ENCODE measurements around the gene ABCB8. TPM values are rescaled to one million over a fixed set of nuclear protein-coding genes. Genes with fewer than 3 reads are reported as not detected.

Gene ABCB8
- total RNA-seq, 1 donor from 2014 or later: 57.1 TPM

DNA sequence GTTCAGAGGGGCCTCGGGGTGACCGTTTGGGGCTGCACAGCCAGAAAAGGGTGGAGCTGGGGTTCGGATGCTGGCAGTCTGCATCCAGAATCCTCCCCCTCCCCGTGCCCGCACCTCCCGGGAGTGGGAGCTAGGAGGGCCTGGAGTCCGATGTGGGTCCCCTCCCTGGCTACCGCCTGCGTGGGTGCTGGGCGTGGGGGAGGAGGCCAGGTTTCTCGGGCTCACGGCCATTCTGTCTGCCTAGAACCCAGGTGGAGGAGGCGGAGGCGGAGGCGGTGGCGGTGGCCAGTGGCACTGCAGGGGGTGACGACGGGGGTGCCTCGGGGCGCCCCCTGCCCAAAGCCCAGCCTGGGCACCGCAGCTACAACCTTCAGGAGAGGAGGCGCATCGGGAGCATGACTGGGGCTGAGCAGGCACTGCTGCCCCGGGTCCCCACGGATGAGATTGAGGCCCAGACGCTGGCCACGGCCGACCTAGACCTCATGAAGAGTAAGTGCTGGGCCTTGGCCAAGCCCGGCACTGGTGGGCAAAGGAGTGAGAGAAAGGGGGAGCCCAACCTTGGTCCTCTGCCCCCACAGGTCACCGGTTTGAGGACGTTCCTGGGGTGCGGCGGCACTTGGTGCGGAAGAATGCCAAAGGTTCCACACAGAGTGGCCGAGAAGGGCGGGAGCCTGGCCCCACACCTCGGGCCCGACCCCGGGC lies 38.2 kb downstream of the ABCB8 start:
- TF ChIP-seq, protein P1, sequence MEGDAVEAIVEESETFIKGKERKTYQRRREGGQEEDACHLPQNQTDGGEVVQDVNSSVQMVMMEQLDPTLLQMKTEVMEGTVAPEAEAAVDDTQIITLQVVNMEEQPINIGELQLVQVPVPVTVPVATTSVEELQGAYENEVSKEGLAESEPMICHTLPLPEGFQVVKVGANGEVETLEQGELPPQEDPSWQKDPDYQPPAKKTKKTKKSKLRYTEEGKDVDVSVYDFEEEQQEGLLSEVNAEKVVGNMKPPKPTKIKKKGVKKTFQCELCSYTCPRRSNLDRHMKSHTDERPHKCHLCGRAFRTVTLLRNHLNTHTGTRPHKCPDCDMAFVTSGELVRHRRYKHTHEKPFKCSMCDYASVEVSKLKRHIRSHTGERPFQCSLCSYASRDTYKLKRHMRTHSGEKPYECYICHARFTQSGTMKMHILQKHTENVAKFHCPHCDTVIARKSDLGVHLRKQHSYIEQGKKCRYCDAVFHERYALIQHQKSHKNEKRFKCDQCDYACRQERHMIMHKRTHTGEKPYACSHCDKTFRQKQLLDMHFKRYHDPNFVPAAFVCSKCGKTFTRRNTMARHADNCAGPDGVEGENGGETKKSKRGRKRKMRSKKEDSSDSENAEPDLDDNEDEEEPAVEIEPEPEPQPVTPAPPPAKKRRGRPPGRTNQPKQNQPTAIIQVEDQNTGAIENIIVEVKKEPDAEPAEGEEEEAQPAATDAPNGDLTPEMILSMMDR (IDR thresholded peaks at IDR 0.05; ENCODE audit: partially characterized antibody, unreplicated experiment): no peak
- DNase-seq: no peak
- Mint-ChIP-seq H3K27me3 (ENCODE audit: unreplicated experiment) (peaks cover 6% of the 10 kb centered on the region), H3K9me3 (ENCODE audit: unreplicated experiment) (peaks cover 3% of the 10 kb centered on the region), H3K27ac (ENCODE audit: unreplicated experiment) (no peak overlapping the region), H3K4me1 (ENCODE audit: low read depth, unreplicated experiment) (peaks cover 9% of the 10 kb centered on the region), H3K36me3 (ENCODE audit: unreplicated experiment) (peaks cover 4% of the 10 kb centered on the region), H3K4me3 (ENCODE audit: unreplicated experiment) (no peak overlapping the region)

DNA sequence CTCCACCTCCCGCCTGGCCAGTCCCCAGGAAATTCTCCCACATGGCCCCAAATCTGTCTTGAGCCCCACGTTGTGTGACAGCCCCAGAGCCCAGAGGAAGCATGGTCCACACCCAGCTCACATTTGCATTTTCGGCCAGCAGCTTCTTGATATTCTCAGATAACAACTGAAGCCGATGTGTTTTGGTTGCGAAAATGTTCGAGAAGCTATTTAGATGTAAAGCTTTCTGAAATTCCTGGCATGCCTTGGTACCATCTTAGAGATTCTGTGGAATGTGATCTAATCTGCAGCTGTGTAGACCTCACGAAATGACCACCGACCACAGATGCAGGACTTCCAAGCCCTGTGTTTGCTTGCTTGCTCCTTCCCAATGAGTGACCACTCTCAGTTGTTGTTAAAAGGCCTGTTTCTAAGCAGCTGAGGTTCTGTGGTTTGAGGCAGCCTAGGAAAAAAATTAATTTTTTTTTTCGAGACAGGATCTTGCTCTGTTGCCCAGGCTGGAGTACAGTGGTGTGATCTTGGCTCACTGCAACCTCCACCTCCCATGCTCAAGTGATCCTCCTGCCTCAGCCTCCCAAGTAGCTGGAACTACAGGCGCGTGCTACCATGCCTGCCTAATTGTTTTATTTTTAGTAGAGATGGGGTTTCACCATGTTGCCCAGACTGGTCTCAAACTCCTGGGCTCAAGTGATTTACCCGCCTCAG lies 40.0 kb downstream of the ABCB8 start:
- Mint-ChIP-seq H3K4me3 (ENCODE audit: unreplicated experiment) (no peak overlapping the region), H3K36me3 (ENCODE audit: unreplicated experiment) (peaks cover 4% of the 10 kb centered on the region), H3K4me1 (ENCODE audit: low read depth, unreplicated experiment) (peaks cover 3% of the 10 kb centered on the region), H3K27me3 (ENCODE audit: unreplicated experiment) (peaks cover 5% of the 10 kb centered on the region), H3K9me3 (ENCODE audit: unreplicated experiment) (peaks cover 4% of the 10 kb centered on the region), H3K27ac (ENCODE audit: unreplicated experiment) (no peak overlapping the region)
- TF ChIP-seq, protein P1 (IDR thresholded peaks at IDR 0.05; ENCODE audit: partially characterized antibody, unreplicated experiment): no peak
- no peak for DNase-seq

DNA sequence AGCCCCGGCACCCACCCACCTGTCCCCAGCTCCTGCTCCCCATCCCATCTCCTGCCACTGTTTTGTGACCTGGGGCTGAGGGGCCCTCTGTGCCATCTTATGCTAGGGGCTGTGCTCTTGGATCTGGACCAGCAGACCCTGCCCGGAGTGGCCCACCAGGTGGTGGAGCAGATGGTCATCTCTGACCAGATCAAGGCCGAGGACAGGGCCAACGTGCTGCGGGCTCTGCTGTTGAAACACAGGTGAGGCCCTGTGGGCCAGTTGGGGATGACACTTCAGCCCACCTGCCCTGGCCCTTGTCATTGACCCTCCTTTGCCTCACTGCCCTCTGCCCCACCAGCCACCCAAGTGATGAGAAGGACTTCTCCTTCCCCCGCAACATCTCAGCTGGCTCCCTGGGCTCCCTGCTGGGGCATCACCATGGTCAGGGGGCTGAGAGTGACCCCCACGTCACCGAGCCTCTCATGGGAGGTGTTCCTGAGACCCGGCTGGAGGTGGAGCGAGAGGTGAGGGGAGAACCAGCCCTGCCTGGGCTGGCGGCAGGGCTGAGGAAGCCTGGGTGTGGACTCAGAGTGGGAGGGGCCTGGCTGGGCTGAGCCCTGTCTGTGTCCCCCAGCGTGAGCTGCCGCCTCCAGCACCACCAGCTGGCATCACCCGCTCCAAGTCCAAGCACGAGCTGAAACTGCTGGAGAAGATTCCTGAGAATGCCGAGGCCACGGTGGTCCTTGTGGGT lies 41.8 kb downstream of the ABCB8 start:
- Mint-ChIP-seq H3K9me3 (ENCODE audit: unreplicated experiment) (peaks cover 4% of the 10 kb centered on the region), H3K4me3 (ENCODE audit: unreplicated experiment) (no peak overlapping the region), H3K36me3 (ENCODE audit: unreplicated experiment) (peaks cover 4% of the 10 kb centered on the region), H3K27ac (ENCODE audit: unreplicated experiment) (no peak overlapping the region), H3K27me3 (ENCODE audit: unreplicated experiment) (peaks cover 2% of the 10 kb centered on the region), H3K4me1 (ENCODE audit: low read depth, unreplicated experiment) (no peaks in the 10 kb centered on the region)
- no peak for DNase-seq
- TF ChIP-seq, protein P1 (IDR thresholded peaks at IDR 0.05; ENCODE audit: partially characterized antibody, unreplicated experiment): no peak

DNA sequence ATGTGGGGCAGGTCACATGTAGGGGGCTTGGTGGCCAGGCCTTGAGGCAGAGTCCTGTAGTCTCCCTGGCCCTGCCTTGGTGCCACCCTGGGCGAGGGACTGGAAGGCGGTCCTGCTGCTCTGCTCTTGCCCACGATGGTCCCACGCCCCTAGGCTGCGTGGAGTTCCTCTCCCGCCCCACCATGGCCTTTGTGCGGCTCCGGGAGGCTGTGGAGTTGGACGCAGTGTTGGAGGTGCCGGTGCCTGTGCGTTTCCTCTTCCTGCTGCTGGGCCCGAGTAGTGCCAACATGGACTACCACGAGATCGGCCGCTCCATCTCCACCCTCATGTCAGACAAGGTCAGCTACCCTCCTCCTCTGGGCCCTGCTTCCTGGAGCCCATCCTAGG lies 42.3 kb downstream of the ABCB8 start:
- DNase-seq: no peak
- Mint-ChIP-seq H3K27me3 (ENCODE audit: unreplicated experiment) (peaks cover 2% of the 10 kb centered on the region), H3K27ac (ENCODE audit: unreplicated experiment) (no peak overlapping the region), H3K36me3 (ENCODE audit: unreplicated experiment) (peaks cover 4% of the 10 kb centered on the region), H3K4me3 (ENCODE audit: unreplicated experiment) (no peak overlapping the region), H3K4me1 (ENCODE audit: low read depth, unreplicated experiment) (no peaks in the 10 kb centered on the region), H3K9me3 (ENCODE audit: unreplicated experiment) (peaks cover 4% of the 10 kb centered on the region)
- TF ChIP-seq, protein P1 (IDR thresholded peaks at IDR 0.05; ENCODE audit: partially characterized antibody, unreplicated experiment): no peak

All from glutamatergic neuron (in vitro differentiated cells).